Measurements from ENCODE around the gene ASMTL.
A peak's percentile ranks its signal among the peaks of the same experiment; 100 is the strongest.

Gene ASMTL

GRCh38 chrX:1392376-1393068 is 60.2 kb downstream of the ASMTL start:
- DNase-seq (no peak), ATAC-seq (replicated peaks) (peak; percentile 51)
- Mint-ChIP-seq H3K36me3 (peaks cover 57 to 73% of the 10 kb centered on the region in 2 donors), H3K4me3 (peak overlapping the region; percentile 91 to 97), H3K27ac (peak overlapping the region; percentile 99), H3K27me3 (no peaks in the 10 kb centered on the region), H3K4me1 (peaks cover 44 to 71% of the 10 kb centered on the region in 2 donors), H3K9me3 (no peaks in the 10 kb centered on the region)

GRCh38 chrX:1391707-1392375 is 60.9 kb downstream of the ASMTL start, which contains the start of gene SLC25A6:
TSS of gene SLC25A6 (minus strand) at chrX:1392113. CDS start at chrX:1392009, 104 bp downstream.
- Mint-ChIP-seq H3K36me3 (peaks cover 60 to 77% of the 10 kb centered on the region in 2 donors), H3K4me1 (peaks cover 44 to 75% of the 10 kb centered on the region in 2 donors)

GRCh38 chrX:1391370-1391706 is 61.4 kb downstream of the ASMTL start:
- Mint-ChIP-seq H3K4me3 (peak overlapping the region; percentile 91 to 97), H3K4me1 (peaks cover 47 to 78% of the 10 kb centered on the region in 2 donors), H3K27ac (peak overlapping the region; percentile 99), H3K9me3 (no peaks in the 10 kb centered on the region), H3K36me3 (peaks cover 64 to 77% of the 10 kb centered on the region in 2 donors), H3K27me3 (no peaks in the 10 kb centered on the region)
- no peak for ATAC-seq (replicated peaks)
- DNase-seq: no peak

More at GRCh38 chrX:1391707-1392375, 60.9 kb downstream of the ASMTL start, which contains the start of gene SLC25A6:
- DNase-seq (peak; percentile 99), ATAC-seq (replicated peaks) (peak; percentile 95 to 97)
- no peaks in the 10 kb centered on the region for H3K9me3 Mint-ChIP-seq
- H3K27me3 Mint-ChIP-seq: no peaks in the 10 kb centered on the region
- H3K27ac Mint-ChIP-seq: peak within 1 kb of the TSS; percentile 99
- peak within 1 kb of the TSS; percentile 91 to 97 for H3K4me3 Mint-ChIP-seq

GRCh38 chrX:1390621-1391369 is 61.9 kb downstream of the ASMTL start:
- ATAC-seq (replicated peaks) (no peak), DNase-seq (no peak)
- Mint-ChIP-seq H3K36me3 (peaks cover 61 to 77% of the 10 kb centered on the region in 2 donors), H3K4me3 (peak overlapping the region; percentile 91 to 97), H3K27me3 (no peaks in the 10 kb centered on the region), H3K9me3 (no peaks in the 10 kb centered on the region), H3K4me1 (peaks cover 42 to 75% of the 10 kb centered on the region in 2 donors), H3K27ac (peak overlapping the region; percentile 99)

- no peak for DNase-seq
- Mint-ChIP-seq H3K27ac (peak overlapping the region; percentile 14), H3K27me3 (no peaks in the 10 kb centered on the region), H3K4me1 (peaks cover 36 to 67% of the 10 kb centered on the region in 2 donors), H3K4me3 (peak overlapping the region; percentile 67 to 69), H3K36me3 (peaks cover 62 to 78% of the 10 kb centered on the region in 2 donors), H3K9me3 (no peaks in the 10 kb centered on the region)
- ATAC-seq (replicated peaks): no peak
These were observed 62.8 kb downstream of the ASMTL start for GRCh38 chrX:1389993-1390285.

- peaks cover 0 to 2% of the 10 kb centered on the region in 2 donors for H3K9me3 Mint-ChIP-seq
- H3K27me3 Mint-ChIP-seq: no peaks in the 10 kb centered on the region
- peak overlapping the region; percentile 56 to 69 for H3K4me3 Mint-ChIP-seq
- no peak for DNase-seq
- H3K27ac Mint-ChIP-seq: peak overlapping the region; percentile 81
- peaks cover 63 to 79% of the 10 kb centered on the region in 2 donors for H3K36me3 Mint-ChIP-seq
- ATAC-seq (replicated peaks): no peak
- H3K4me1 Mint-ChIP-seq: peaks cover 35 to 68% of the 10 kb centered on the region in 2 donors
These were observed 63.3 kb downstream of the ASMTL start for GRCh38 chrX:1389181-1389992.

GRCh38 chrX:1388651-1389050 is 64.1 kb downstream of the ASMTL start:
- peaks cover 0 to 2% of the 10 kb centered on the region in 2 donors for H3K9me3 Mint-ChIP-seq
- H3K27ac Mint-ChIP-seq: peak overlapping the region; percentile 93
- H3K36me3 Mint-ChIP-seq: peaks cover 66 to 79% of the 10 kb centered on the region in 2 donors
- ATAC-seq (replicated peaks) (no peak), DNase-seq (no peak)
- peak overlapping the region; percentile 56 to 69 for H3K4me3 Mint-ChIP-seq
- H3K27me3 Mint-ChIP-seq: no peaks in the 10 kb centered on the region
- peaks cover 29 to 60% of the 10 kb centered on the region in 2 donors for H3K4me1 Mint-ChIP-seq

GRCh38 chrX:1387141-1387776 is 65.5 kb downstream of the ASMTL start:
- H3K36me3 Mint-ChIP-seq: peaks cover 72 to 83% of the 10 kb centered on the region in 2 donors
- H3K27ac Mint-ChIP-seq: peak overlapping the region; percentile 93
- DNase-seq (no peak), ATAC-seq (replicated peaks) (no peak)
- H3K27me3 Mint-ChIP-seq: no peaks in the 10 kb centered on the region
- H3K4me3 Mint-ChIP-seq: peak overlapping the region in 1 of 2 donors; percentile 35
- H3K9me3 Mint-ChIP-seq: peaks cover 0 to 2% of the 10 kb centered on the region in 2 donors
- peaks cover 26 to 53% of the 10 kb centered on the region in 2 donors for H3K4me1 Mint-ChIP-seq

GRCh38 chrX:1386338-1387127 is 66.2 kb downstream of the ASMTL start:
- H3K4me3 Mint-ChIP-seq: peak overlapping the region in 1 of 2 donors; percentile 27
- no peak for DNase-seq
- H3K36me3 Mint-ChIP-seq: peaks cover 74 to 83% of the 10 kb centered on the region in 2 donors
- peaks cover 28 to 55% of the 10 kb centered on the region in 2 donors for H3K4me1 Mint-ChIP-seq
- ATAC-seq (replicated peaks): no peak
- peak overlapping the region; percentile 93 for H3K27ac Mint-ChIP-seq
- H3K27me3 Mint-ChIP-seq: no peaks in the 10 kb centered on the region
- H3K9me3 Mint-ChIP-seq: peaks cover 0 to 2% of the 10 kb centered on the region in 2 donors

- Mint-ChIP-seq H3K36me3 (peaks cover 68 to 77% of the 10 kb centered on the region in 2 donors), H3K27ac (peak overlapping the region; percentile 77), H3K9me3 (peaks cover 0 to 2% of the 10 kb centered on the region in 2 donors), H3K4me3 (peak overlapping the region; percentile 13 to 23), H3K27me3 (no peaks in the 10 kb centered on the region), H3K4me1 (peaks cover 28 to 52% of the 10 kb centered on the region in 2 donors)
- no peak for DNase-seq
- ATAC-seq (replicated peaks): no peak
These were observed 67.2 kb downstream of the ASMTL start for GRCh38 chrX:1385253-1386223.

- H3K36me3 Mint-ChIP-seq: peaks cover 65 to 77% of the 10 kb centered on the region in 2 donors
- peak overlapping the region; percentile 77 for H3K27ac Mint-ChIP-seq
- peaks cover 32 to 49% of the 10 kb centered on the region in 2 donors for H3K4me1 Mint-ChIP-seq
- DNase-seq (no peak), ATAC-seq (replicated peaks) (no peak)
- H3K4me3 Mint-ChIP-seq: peak overlapping the region; percentile 23 to 36
- peaks cover 0 to 2% of the 10 kb centered on the region in 2 donors for H3K9me3 Mint-ChIP-seq
- H3K27me3 Mint-ChIP-seq: no peaks in the 10 kb centered on the region
These were observed 68.0 kb downstream of the ASMTL start for GRCh38 chrX:1384658-1385252.
